ENCODE data around the gene PRKD2.
"Not testable (repeated sequence)": the region's sequence is repeated elsewhere in the genome, so short reads cannot be mapped to it uniquely, and the experiment has no call there.

Gene PRKD2

GRCh38 chr19:46628970-46629369 is 87.9 kb downstream of the PRKD2 start:
- not testable (repeated sequence) for DNase-seq

GRCh38 chr19:46626446-46626845 is 90.5 kb downstream of the PRKD2 start:
- no peak for DNase-seq

- DNase-seq, result no peak
Measured at GRCh38 chr19:46625731-46626130, 91.2 kb downstream of the PRKD2 start.

GRCh38 chr19:46624958-46625661 is 91.8 kb downstream of the PRKD2 start, which contains the start of gene PTGIR:
Gene PTGIR (minus strand): TSS chr19:46625089. CDS start chr19:46624225, 864 bp downstream.
- DNase-seq, result no peak

All from NCI-H187 treated with DMSO at 0.1 percent for 48 hours (cell line).